ENCODE data around the gene LAIR2.

The LAIR2 gene

GRCh38 chr19:54502518-54503048, at the start of gene LAIR2:
Gene LAIR2, plus strand, starts transcription at chr19:54502831. Its CDS starts 88 bp downstream, at chr19:54502919.
- DNase-seq (ENCODE audit: low read depth in 2 of 2, low spot score in 1 of 2): no peak

- DNase-seq (ENCODE audit: low read depth in 2 of 2, low spot score in 1 of 2): no peak
Observed at GRCh38 chr19:54453921-54454780, 48.5 kb upstream of the LAIR2 start.

GRCh38 chr19:54454781-54455675, 47.6 kb upstream of the LAIR2 start:
- no peak for DNase-seq (ENCODE audit: low read depth in 2 of 2, low spot score in 1 of 2)

GRCh38 chr19:54455786-54456422, 46.7 kb upstream of the LAIR2 start:
- DNase-seq (ENCODE audit: low read depth in 2 of 2, low spot score in 1 of 2): no peak

- no peak for DNase-seq (ENCODE audit: low read depth in 2 of 2, low spot score in 1 of 2)
Observed at GRCh38 chr19:54456423-54457373, 45.9 kb upstream of the LAIR2 start.

- DNase-seq (ENCODE audit: low read depth in 2 of 2, low spot score in 1 of 2): no peak
Observed at GRCh38 chr19:54457773-54458647, 44.6 kb upstream of the LAIR2 start.

GRCh38 chr19:54458648-54459281, 43.9 kb upstream of the LAIR2 start:
- DNase-seq (ENCODE audit: low read depth in 2 of 2, low spot score in 1 of 2): no peak

- no peak for DNase-seq (ENCODE audit: low read depth in 2 of 2, low spot score in 1 of 2)
Observed at GRCh38 chr19:54459282-54460229, 43.1 kb upstream of the LAIR2 start.

GRCh38 chr19:54460230-54461005, 42.2 kb upstream of the LAIR2 start:
- DNase-seq (ENCODE audit: low read depth in 2 of 2, low spot score in 1 of 2): no peak

GRCh38 chr19:54461210-54461609, 41.4 kb upstream of the LAIR2 start:
- no peak for DNase-seq (ENCODE audit: low read depth in 2 of 2, low spot score in 1 of 2)

- DNase-seq (ENCODE audit: low read depth in 2 of 2, low spot score in 1 of 2): no peak
Observed at GRCh38 chr19:54461613-54462012, 41.0 kb upstream of the LAIR2 start.

GRCh38 chr19:54462047-54462654, 40.5 kb upstream of the LAIR2 start:
- no peak for DNase-seq (ENCODE audit: low read depth in 2 of 2, low spot score in 1 of 2)

- peak; percentile 31 to 32 for DNase-seq (ENCODE audit: low read depth in 2 of 2, low spot score in 1 of 2)
Observed at GRCh38 chr19:54462655-54463530, 39.7 kb upstream of the LAIR2 start.

GRCh38 chr19:54463531-54464043, 39.0 kb upstream of the LAIR2 start, which contains the start of gene LENG9:
Gene LENG9, minus strand, starts transcription at chr19:54463778. Its CDS starts 252 bp downstream, at chr19:54463526.
- DNase-seq (ENCODE audit: low read depth in 2 of 2, low spot score in 1 of 2): peak; percentile 66 to 82

- DNase-seq (ENCODE audit: low read depth in 2 of 2, low spot score in 1 of 2): peak; percentile 32 to 62
Observed at GRCh38 chr19:54464044-54464629, 38.5 kb upstream of the LAIR2 start.

Measured in stimulated activated CD8-positive, alpha-beta memory T cell treated with anti-CD3 and anti-CD28 coated beads, Interleukin-4, amount 100 ng/mL, for 1 hour (primary cell).